Stimulated activated CD8-positive, alpha-beta memory T cell treated with anti-CD3 and anti-CD28 coated beads, Interleukin-4, amount 100 ng/mL, for 4 hours (primary cell): ENCODE measurements around the gene IMP4.
"Not testable (repeated sequence)": the region's sequence is repeated elsewhere in the genome, so short reads cannot be mapped to it uniquely, and the experiment has no call there.

Source experiments
- DNase-seq, 2 donors: peaks; one replicate each; pipeline ENCODE4 v3.0.0-alpha.2; 2020; ENCODE audit warnings: low read depth in 2 of 2, low spot score in 1 of 2

IMP4 gene

GRCh38 chr2:130342533-130343275, at the start of gene IMP4:
Gene IMP4 (plus strand): TSS chr2:130342897. CDS start chr2:130342933, 36 bp downstream.
- peak; percentile 88 to 93 for DNase-seq

GRCh38 chr2:130300258-130300969, 42.3 kb upstream of the IMP4 start:
- DNase-seq: no peak

- DNase-seq: no peak
Measured at GRCh38 chr2:130300970-130301348, 41.7 kb upstream of the IMP4 start.

- no peak for DNase-seq
Measured at GRCh38 chr2:130302164-130302886, 40.4 kb upstream of the IMP4 start.

- DNase-seq: no peak
Measured at GRCh38 chr2:130303169-130303568, 39.5 kb upstream of the IMP4 start.

GRCh38 chr2:130304726-130305125, 38.0 kb upstream of the IMP4 start:
- no peak for DNase-seq

- DNase-seq: no peak
Measured at GRCh38 chr2:130307850-130308249, 34.8 kb upstream of the IMP4 start.

- no peak for DNase-seq
Measured at GRCh38 chr2:130310881-130311280, 31.8 kb upstream of the IMP4 start.

GRCh38 chr2:130313812-130314334, 28.8 kb upstream of the IMP4 start:
- no peak for DNase-seq

GRCh38 chr2:130314377-130314776, 28.3 kb upstream of the IMP4 start:
- no peak for DNase-seq

- DNase-seq: no peak
Measured at GRCh38 chr2:130316596-130316995, 26.1 kb upstream of the IMP4 start.

GRCh38 chr2:130318906-130319305, 23.8 kb upstream of the IMP4 start:
- DNase-seq: no peak

- DNase-seq: no peak
Measured at GRCh38 chr2:130319536-130319935, 23.2 kb upstream of the IMP4 start.

GRCh38 chr2:130327703-130328527, 14.8 kb upstream of the IMP4 start:
- no peak for DNase-seq

- no peak for DNase-seq
Measured at GRCh38 chr2:130328710-130329109, 14.0 kb upstream of the IMP4 start.

GRCh38 chr2:130332271-130333073, 10.2 kb upstream of the IMP4 start:
- peak; percentile 33 to 48 for DNase-seq

GRCh38 chr2:130333253-130333652, 9.4 kb upstream of the IMP4 start:
- DNase-seq: not testable (repeated sequence)

GRCh38 chr2:130334026-130334425, 8.7 kb upstream of the IMP4 start:
- DNase-seq: no peak

- DNase-seq: no peak
Measured at GRCh38 chr2:130335226-130335625, 7.5 kb upstream of the IMP4 start.
